Tibial nerve (tissue), 3 donors: ENCODE results near the gene SULT1C3.

Experiments used
- EP300 ChIP-seq, 2 donors: sonication (generic); formaldehyde crosslinking; IDR thresholded peaks; one replicate each; pipeline ENCODE4 v1.6.1; 2017; ENCODE audit warnings: antibody characterized with exemption in 2 of 2, mild to moderate bottlenecking in 1 of 2
- POLR2A ChIP-seq, 2 donors: fragments of 450-650 bp; IDR thresholded peaks; one replicate each; pipeline ENCODE4 v1.6.1; 2017; ENCODE audit warnings: antibody characterized with exemption in 2 of 2, mild to moderate bottlenecking in 2 of 2, moderate library complexity in 2 of 2

- TF ChIP-seq EP300 (IDR thresholded peaks at IDR 0.05) (no peak), POLR2A (IDR thresholded peaks at IDR 0.05) (no peak)
Observed at GRCh38 chr2:108236676-108237335, 3.0 kb upstream of the SULT1C3 start.
